GM18526 (cell line): Measurements from ENCODE around the gene GABBR2.

Source experiments
- POLR2A ChIP-seq: IDR thresholded peaks from 3 replicates; pipeline ENCODE4 v1.6.1; 2011; ENCODE audit not compliant: insufficient read length; ENCODE audit errors: extremely low read depth

GABBR2 gene

DNA sequence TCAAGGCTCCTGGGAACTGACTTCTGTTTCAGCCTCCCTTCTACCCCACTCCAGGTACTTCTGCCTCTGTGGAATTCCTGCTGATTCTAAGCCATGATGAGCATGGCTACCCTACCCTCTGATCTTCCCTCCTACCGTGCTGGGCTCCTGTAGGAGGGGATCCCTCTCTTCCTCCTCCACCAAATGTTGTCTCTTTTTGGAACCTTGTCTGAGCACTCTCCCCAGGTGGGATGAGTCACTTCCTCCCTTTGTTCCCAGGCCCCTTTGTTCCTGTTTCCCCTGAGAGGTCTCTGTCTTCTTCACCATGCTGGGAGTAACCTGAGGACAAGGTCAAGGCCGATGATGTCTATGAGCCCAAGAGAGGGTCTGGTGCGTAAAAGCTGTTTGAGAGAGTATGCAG lies 213.2 kb downstream of the GABBR2 start:
- TF ChIP-seq POLR2A, result no peak

DNA sequence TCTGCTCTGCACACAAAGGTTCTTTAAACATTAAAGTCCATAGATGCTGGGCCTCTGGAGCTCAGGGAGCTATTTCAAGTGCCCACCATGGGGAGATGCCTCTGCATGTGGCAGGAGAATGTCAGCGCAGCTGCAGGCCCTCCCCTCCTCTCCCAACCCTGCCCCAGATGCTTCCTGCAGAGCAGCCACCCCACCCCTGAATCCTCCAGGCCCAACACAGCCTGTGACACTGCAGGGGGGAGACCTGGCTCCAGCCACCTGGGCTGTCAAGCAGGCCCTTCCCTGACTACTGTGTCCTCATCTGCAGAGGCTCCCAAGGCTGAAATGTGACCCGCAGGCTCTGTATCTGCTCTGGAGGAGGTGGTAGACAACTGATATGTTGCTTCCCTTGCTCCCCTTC lies 213.9 kb downstream of the GABBR2 start:
- no peak for TF ChIP-seq POLR2A

- TF ChIP-seq POLR2A, result no peak
These were observed 216.9 kb downstream of the GABBR2 start for GRCh38 chr9:98491828-98492227.

DNA sequence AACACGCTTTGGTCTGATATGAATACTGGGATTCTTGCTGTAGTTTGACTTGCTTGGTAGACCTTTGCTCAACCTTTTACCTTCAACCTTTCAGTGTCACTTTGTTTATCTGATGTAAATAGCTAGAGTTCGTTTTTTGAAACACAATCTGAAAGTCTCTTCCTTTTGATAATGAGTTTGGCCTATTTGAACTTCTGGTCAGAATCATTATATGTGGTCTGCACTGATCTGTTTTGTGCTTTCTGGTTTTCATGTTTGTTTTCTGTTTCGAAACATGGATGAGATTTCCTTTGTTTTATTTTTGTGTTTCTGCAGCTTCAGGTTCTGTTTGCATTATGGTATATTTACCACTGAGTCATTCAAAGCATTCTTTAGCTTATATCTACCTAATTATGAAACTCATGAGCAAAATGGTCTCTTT lies 217.5 kb downstream of the GABBR2 start:
- TF ChIP-seq POLR2A, result no peak

GRCh38 chr9:98488571-98489312 lies 220.0 kb downstream of the GABBR2 start:
- TF ChIP-seq POLR2A, result no peak

- TF ChIP-seq POLR2A, result no peak
These were observed 223.0 kb downstream of the GABBR2 start for GRCh38 chr9:98485706-98486105.

DNA sequence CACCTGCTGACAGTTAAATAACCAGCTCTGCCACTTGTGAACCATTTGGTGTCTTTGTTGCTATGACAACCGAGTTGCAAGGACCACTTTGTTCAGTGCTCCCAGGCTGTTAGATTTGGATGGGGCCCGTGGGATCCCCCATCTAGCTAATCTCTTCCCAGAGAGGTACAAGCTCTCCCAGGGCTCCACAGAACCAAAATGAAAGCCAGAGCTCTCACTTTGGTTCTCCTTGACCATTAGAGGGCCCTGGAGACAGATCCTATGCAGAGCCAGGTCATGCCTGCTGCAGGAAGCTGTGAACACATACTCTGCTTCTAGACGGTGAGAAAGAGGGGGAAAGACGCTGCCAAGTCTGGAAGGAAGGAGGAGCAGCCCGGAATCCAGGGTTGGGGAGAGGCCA lies 224.6 kb downstream of the GABBR2 start:
- TF ChIP-seq POLR2A, result no peak

GRCh38 chr9:98482226-98482625 lies 226.5 kb downstream of the GABBR2 start:
- no peak for TF ChIP-seq POLR2A

DNA sequence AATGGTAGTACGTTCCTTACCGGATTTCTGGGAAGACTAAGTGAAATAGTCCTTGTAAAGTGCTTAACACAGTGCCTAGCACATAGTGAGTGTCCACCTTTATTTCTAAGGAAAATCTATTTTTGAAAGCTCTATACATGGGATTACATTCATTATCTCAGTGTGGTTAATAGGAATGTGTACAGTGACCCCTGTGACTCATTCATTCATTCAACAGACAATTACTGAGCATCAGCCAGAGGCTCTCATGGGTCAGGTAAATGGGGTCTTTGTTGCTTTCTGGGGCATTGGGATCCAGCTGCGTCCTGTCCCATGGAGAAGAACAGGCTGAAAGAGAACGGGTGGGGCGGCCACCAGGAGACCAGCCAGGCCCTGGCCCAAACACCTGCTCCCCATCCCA lies 227.1 kb downstream of the GABBR2 start:
- no peak for TF ChIP-seq POLR2A

DNA sequence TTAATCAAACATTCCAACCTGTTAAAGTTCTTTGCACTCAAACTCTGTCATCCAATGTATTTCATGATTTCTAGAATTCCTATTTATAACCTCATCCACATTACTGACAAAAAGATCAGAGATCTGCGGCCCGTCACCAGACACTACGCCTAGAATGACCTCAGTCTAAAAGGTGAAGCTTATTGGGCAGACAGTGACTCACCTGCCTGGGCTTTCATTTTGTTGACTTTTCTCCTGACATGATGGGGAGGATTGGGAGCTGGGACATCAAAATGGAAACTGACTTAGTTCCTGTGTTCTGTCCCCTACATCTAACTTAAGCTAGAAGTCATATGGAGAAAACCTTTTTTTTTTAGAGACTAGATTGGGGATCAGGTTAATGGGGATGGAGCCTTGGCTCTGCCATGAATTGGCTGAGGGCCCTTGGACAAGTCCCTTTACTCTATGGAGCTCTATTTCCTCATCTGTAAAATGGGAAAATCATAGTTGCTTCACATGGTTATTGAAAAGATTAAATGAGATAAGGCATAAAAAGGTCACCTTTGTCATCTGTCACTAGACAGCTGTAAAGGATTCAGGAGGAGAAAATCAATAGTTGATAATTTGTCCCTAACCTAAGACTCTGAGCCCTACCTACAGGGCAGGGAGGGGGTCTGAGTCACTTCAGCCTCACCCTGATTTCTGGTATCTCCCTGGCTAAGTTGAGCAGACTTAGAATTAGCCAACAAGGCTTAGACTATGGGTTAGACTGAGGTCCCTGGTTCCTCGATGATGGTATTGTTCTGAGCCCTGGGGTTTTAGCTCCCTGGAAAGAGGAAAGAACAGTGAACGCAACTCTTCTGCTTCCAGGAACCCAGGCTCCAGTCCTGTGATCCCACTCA lies 228.5 kb downstream of the GABBR2 start:
- no peak for TF ChIP-seq POLR2A

- no peak for TF ChIP-seq POLR2A
These were observed 229.3 kb downstream of the GABBR2 start for GRCh38 chr9:98479449-98479848.

DNA sequence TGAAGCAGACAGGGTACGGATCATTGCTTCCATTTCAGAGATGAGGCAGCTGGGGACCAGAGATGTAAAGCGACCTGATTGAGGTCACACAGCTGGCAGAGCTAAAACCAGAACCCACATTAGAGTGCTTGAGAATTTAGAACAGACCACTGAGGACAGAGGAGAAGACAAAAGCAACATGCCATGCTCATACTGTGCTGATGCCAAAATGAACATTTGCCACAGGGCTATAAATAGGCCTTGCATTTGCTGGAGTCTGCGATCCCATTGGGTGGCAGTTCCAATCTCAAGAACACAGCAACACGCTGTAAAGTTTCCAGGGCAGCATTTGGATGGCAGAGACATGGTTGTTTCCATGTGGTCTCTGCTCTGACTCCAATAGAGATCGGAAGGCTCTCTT lies 230.9 kb downstream of the GABBR2 start:
- TF ChIP-seq POLR2A, result no peak

DNA sequence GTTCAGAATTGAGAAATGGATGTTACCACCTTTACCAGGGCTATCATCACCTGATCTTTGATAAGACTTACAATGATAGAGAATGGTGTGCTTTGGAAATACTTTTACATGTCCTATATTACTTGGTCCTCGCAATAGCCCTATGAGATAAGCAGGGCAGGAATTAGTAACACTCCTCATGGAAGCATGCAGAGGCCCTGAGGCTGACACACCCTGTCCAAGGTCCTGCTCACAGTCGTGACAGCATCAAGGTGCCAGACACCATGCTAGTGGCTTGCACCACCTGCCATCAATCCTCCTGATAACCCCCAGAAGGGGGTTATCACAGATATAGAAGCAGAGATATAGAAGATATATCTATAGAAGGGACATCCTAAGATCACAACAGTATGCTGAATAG lies 236.5 kb downstream of the GABBR2 start:
- TF ChIP-seq POLR2A, result no peak

DNA sequence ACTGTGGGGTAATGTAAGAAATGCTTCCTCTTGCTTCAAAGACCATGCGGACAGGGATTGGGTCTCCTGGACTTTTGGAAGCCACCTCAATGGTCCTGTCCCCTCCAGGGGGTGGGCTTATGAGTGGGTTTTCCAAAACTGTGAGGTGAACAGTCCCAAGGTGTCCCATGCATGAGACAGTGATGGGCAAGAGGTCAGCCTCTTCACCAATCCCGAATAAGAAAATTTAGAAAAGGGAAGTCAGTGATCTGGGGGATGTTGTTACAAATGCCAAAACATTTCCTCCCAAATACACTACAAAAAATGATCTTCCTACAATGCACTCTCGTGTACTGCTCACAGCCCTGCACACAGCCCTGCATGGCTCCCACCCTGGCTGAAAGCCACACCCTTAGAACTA lies 237.6 kb downstream of the GABBR2 start:
- TF ChIP-seq POLR2A, result no peak

GRCh38 chr9:98468567-98469239 lies 240.0 kb downstream of the GABBR2 start:
- no peak for TF ChIP-seq POLR2A

DNA sequence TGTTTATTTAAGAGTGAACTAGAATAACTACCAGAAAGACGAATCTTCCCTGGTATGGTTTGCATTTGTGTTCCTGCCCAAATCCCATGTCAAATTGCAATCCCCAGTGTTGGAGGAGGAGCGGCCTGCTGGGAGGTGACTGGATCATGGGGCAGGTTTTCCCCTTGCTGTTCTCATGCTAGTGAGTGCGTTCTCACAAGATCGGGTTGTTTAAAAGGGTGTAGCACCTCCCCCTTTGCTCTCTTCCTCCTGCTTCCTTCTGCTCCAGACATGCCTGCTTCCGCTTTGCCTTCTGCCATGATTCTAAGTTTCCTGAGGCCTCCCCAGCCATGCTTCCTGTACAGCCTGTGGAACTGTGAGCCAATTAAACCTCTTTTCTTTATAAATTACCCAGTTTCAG lies 242.9 kb downstream of the GABBR2 start:
- no peak for TF ChIP-seq POLR2A
